ENCODE results near the gene LEFTY1. TPM values are rescaled to one million over a fixed set of nuclear protein-coding genes. Genes with fewer than 3 reads are reported as not detected.

The LEFTY1 gene
- polyA plus RNA-seq, 1 donor from 2014 or later, result 4.1 TPM

GRCh38 chr1:225876900-225877510 lies 11.9 kb downstream of the LEFTY1 start:
- H3K27ac ChIP-seq (ENCODE audit: low read length), result no peak overlapping the region
- no peaks in the 10 kb centered on the region for H3K9me3 ChIP-seq (ENCODE audit: low read length)
- no peak overlapping the region for H3K4me3 ChIP-seq (ENCODE audit: low read length)
- H3K27me3 ChIP-seq (ENCODE audit: insufficient read depth, low read depth, low read length), result peaks cover 16% of the 10 kb centered on the region
- H4K20me1 ChIP-seq (ENCODE audit: insufficient read depth), result no peaks in the 10 kb centered on the region
- H3F3A ChIP-seq (ENCODE audit: insufficient read depth, low read length, poor library complexity, severe bottlenecking), result no peaks in the 10 kb centered on the region
- H3K9ac ChIP-seq (ENCODE audit: low read length), result no peak overlapping the region
- TF ChIP-seq EZH2 (IDR thresholded peaks at IDR 0.05; ENCODE audit: borderline replicate concordance, insufficient read depth, low read length, poor library complexity, severe bottlenecking), result no peak
- TF ChIP-seq EP300 (conservative IDR thresholded peaks at IDR 0.05; ENCODE audit: poor library complexity, severe bottlenecking), result no peak
- TF ChIP-seq SMC3 (conservative IDR thresholded peaks at IDR 0.05; ENCODE audit: poor library complexity), result no peak
- no peak for TF ChIP-seq POLR2AphosphoS5 (IDR thresholded peaks at IDR 0.05)
- no peak for TF ChIP-seq CTCF (IDR thresholded peaks at IDR 0.05; ENCODE audit: poor library complexity, severe bottlenecking)
- H3K36me3 ChIP-seq (ENCODE audit: insufficient read depth, low read length), result no peaks in the 10 kb centered on the region
- no peaks in the 10 kb centered on the region for H3K79me2 ChIP-seq (replicated peaks; ENCODE audit: insufficient read depth, low read length)
- H3K4me2 ChIP-seq (ENCODE audit: low read length), result no peak overlapping the region
- no peaks in the 10 kb centered on the region for H3K9me2 ChIP-seq (ENCODE audit: insufficient read depth, low read length)
- H2AFZ ChIP-seq (ENCODE audit: low read depth, low read length), result no peak overlapping the region

GRCh38 chr1:225875044-225875815 lies 13.7 kb downstream of the LEFTY1 start:
- Histone ChIP-seq H3K36me3 (ENCODE audit: insufficient read depth, low read length) (no peaks in the 10 kb centered on the region), H4K20me1 (ENCODE audit: insufficient read depth) (no peaks in the 10 kb centered on the region), H3K4me2 (ENCODE audit: low read length) (no peak overlapping the region), H3K4me3 (ENCODE audit: low read length) (no peak overlapping the region), H3K27ac (ENCODE audit: low read length) (no peak overlapping the region), H3F3A (ENCODE audit: insufficient read depth, low read length, poor library complexity, severe bottlenecking) (no peaks in the 10 kb centered on the region), H3K9ac (ENCODE audit: low read length) (no peak overlapping the region), H3K9me2 (ENCODE audit: insufficient read depth, low read length) (no peaks in the 10 kb centered on the region), H3K9me3 (ENCODE audit: low read length) (no peaks in the 10 kb centered on the region), H3K79me2 (replicated peaks; ENCODE audit: insufficient read depth, low read length) (no peaks in the 10 kb centered on the region), H2AFZ (ENCODE audit: low read depth, low read length) (no peak overlapping the region), H3K27me3 (ENCODE audit: insufficient read depth, low read depth, low read length) (no peaks in the 10 kb centered on the region)
- no peak for TF ChIP-seq RAD21 (conservative IDR thresholded peaks at IDR 0.05)
- no peak for TF ChIP-seq SMC3 (conservative IDR thresholded peaks at IDR 0.05; ENCODE audit: poor library complexity)
- no peak for TF ChIP-seq REST (IDR thresholded peaks at IDR 0.05; ENCODE audit: borderline replicate concordance)
- no peak for TF ChIP-seq EP300 (conservative IDR thresholded peaks at IDR 0.05; ENCODE audit: poor library complexity, severe bottlenecking)
- no peak for TF ChIP-seq CTCF (IDR thresholded peaks at IDR 0.05; ENCODE audit: poor library complexity, severe bottlenecking)
- no peak for TF ChIP-seq MXI1 (conservative IDR thresholded peaks at IDR 0.05; ENCODE audit: poor library complexity, severe bottlenecking)
- no peak for TF ChIP-seq POLR2AphosphoS5 (IDR thresholded peaks at IDR 0.05)
- TF ChIP-seq TAF1 (IDR thresholded peaks at IDR 0.05; ENCODE audit: low read depth), result no peak
- no peak for TF ChIP-seq EZH2 (IDR thresholded peaks at IDR 0.05; ENCODE audit: borderline replicate concordance, insufficient read depth, low read length, poor library complexity, severe bottlenecking)
